NCI-H2107 (cell line): ENCODE measurements around the gene PCDHB8.
"Not testable (repeated sequence)": the region's sequence is repeated elsewhere in the genome, so short reads cannot be mapped to it uniquely, and the experiment has no call there.

Source experiments
- DNase-seq: peaks from one replicate; lab custom pipeline; 2025; lab: John Stamatoyannopoulos, UW

Gene PCDHB8

DNA sequence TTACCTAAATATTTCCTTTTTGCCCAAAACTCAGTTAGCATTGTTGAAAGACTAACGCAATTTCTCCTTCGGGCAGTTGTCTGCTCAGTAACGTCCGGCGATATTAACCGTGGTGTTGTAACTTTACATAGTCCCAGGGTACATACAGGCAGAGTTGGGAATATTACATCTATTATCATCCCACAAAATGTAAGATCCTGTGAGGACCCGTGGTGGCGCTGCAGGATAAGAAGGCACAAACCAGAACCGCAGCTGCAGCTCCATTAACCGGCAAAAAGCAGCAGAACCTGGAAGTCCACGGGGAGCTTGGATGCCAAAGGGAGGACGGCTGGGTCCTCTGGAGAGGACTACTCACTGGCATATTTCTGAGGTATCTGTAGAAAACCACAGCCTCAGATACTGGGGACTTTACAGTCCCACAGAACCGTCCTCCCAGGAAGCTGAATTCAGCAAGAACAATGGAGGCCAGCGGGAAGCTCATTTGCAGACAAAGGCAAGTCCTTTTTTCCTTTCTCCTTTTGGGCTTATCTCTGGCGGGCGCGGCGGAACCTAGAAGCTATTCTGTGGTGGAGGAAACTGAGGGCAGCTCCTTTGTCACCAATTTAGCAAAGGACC, at the start of gene PCDHB8:
Gene PCDHB8, plus strand, starts transcription at position 214 of the 615 bp plus-strand sequence. Its CDS starts 245 bp downstream, at position 459.
- not testable (repeated sequence) for DNase-seq

DNA sequence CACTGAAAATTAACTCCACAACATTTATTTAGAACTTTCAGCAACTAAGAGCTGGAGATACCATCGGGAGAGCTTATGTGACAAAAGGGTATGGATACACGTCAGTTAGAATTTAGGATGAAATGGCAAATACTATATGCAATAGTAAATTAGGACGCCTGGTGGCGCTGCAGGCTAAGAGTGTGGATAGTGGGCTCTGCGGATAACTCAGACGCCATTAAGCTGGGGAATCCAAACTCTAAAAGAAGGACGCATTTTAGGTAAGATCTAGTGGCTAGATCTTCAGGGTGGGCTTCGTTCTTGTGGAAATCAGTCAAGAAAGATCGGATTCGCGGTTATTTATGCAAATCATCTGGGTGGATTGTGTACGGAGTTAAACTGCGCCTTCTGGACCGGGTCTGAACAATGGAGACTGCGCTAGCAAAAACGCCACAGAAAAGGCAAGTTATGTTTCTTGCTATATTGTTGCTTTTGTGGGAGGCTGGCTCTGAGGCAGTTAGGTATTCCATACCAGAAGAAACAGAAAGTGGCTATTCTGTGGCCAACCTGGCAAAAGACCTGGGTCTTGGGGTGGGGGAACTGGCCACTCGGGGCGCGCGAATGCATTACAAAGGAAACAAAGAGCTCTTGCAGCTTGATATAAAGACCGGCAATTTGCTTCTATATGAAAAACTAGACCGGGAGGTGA, 42.4 kb upstream of the PCDHB8 start, which contains the start of gene PCDHB5:
Gene PCDHB5, plus strand, starts transcription at position 177 of the 688 bp plus-strand sequence. Its CDS starts 229 bp downstream, at position 406.
- DNase-seq = no peak

DNA sequence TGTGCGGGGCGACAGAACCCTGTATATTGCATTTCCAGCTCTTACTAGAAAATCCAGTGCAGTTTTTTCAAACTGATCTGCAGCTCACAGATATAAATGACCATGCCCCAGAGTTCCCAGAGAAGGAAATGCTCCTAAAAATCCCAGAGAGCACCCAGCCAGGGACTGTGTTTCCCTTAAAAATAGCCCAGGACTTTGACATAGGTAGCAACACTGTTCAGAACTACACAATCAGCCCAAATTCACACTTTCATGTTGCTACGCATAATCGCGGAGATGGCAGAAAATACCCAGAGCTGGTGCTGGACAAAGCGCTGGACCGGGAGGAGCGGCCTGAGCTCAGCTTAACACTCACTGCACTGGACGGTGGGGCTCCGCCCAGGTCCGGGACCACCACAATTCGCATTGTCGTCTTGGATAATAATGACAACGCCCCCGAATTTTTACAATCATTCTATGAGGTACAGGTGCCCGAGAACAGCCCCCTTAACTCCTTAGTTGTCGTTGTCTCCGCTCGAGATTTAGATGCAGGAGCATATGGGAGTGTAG, 41.8 kb upstream of the PCDHB8 start:
- no peak for DNase-seq

DNA sequence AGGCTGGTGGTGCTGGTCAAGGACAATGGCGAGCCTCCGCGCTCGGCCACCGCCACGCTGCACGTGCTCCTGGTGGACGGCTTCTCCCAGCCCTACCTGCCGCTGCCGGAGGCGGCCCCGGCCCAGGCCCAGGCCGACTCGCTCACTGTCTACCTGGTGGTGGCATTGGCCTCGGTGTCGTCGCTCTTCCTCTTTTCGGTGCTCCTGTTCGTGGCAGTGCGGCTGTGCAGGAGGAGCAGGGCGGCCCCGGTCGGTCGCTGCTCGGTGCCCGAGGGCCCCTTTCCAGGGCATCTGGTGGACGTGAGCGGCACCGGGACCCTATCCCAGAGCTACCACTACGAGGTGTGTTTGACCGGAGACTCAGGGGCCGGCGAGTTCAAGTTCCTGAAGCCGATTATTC, 40.2 kb upstream of the PCDHB8 start:
- not testable (repeated sequence) for DNase-seq

DNA sequence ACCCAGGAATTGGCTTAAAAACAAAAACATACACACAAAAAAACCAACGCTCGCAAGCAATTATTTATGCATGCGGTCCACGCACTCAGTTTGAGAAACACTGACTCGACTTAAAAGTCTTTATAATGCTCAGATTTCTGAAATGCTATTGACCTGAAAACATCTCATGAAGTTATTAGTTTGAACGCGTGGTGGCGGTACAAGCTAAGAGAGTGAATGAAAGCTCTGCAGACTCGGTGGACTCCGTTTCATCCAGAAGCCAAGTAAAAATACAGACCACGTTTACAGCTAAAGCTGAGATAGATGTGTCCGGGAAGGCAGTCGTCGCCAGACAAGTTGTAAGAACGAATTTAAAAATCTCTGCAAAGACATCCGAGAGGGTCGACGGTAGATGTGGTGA, 27.8 kb upstream of the PCDHB8 start, which contains the start of gene PCDHB6:
Gene PCDHB6, plus strand, starts transcription at position 246 of the 400 bp plus-strand sequence. CDS start 201 bp downstream, outside the sequence.
- DNase-seq = no peak

DNA sequence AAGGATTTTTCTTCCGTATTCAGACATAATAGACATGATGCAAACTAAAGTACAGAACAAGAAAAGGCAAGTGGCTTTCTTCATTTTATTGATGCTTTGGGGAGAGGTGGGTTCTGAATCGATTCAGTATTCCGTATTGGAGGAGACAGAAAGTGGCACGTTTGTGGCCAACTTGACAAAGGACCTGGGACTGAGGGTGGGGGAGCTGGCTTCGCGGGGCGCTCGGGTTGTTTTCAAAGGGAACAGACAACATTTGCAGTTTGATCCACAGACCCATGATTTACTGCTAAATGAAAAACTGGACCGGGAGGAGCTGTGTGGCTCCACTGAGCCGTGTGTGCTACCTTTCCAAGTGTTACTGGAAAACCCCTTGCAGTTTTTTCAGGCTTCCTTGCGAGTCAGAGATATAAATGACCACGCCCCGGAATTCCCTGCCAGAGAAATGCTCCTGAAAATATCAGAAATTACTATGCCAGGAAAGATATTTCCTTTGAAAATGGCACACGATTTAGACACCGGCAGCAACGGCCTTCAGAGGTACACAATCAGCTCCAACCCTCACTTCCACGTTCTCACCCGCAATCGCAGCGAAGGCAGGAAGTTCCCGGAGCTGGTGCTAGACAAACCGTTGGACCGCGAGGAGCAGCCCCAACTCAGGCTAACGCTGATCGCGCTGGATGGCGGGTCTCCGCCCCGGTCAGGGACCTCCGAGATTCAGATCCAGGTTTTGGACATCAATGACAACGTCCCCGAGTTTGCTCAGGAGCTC, 27.2 kb upstream of the PCDHB8 start:
- DNase-seq = no peak

DNA sequence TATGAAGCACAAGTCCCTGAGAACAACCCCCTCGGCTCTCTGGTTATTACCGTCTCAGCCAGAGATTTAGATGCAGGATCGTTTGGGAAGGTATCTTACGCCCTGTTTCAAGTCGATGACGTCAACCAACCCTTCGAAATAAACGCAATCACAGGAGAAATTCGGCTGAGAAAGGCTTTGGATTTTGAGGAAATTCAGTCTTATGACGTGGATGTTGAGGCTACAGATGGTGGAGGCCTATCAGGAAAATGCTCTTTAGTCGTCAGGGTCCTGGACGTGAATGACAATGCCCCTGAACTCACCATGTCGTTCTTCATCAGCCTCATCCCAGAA, 26.6 kb upstream of the PCDHB8 start:
- DNase-seq = no peak

DNA sequence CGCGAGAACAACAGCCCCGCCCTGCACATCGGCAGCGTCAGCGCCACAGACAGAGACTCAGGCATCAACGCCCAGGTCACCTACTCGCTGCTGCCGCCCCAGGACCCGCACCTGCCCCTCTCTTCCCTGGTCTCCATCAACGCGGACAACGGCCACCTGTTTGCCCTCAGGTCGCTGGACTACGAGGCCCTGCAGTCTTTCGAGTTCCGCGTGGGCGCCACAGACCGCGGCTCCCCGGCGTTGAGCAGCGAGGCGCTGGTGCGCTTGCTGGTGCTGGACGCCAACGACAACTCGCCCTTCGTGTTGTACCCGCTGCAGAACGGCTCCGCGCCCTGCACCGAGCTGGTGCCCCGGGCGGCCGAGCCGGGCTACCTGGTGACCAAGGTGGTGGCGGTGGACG, 26.0 kb upstream of the PCDHB8 start:
- not testable (repeated sequence) for DNase-seq

DNA sequence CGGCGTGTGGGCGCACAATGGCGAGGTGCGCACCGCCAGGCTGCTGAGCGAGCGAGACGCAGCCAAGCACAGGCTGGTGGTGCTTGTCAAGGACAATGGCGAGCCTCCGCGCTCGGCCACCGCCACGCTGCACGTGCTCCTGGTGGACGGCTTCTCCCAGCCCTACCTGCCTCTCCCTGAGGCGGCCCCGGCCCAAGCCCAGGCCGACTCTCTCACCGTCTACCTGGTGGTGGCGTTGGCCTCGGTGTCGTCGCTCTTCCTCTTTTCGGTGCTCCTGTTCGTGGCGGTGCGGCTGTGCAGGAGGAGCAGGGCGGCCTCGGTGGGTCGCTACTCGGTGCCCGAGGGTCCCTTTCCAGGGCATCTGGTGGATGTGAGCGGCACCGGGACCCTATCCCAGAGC, 25.5 kb upstream of the PCDHB8 start:
- DNase-seq = not testable (repeated sequence)

DNA sequence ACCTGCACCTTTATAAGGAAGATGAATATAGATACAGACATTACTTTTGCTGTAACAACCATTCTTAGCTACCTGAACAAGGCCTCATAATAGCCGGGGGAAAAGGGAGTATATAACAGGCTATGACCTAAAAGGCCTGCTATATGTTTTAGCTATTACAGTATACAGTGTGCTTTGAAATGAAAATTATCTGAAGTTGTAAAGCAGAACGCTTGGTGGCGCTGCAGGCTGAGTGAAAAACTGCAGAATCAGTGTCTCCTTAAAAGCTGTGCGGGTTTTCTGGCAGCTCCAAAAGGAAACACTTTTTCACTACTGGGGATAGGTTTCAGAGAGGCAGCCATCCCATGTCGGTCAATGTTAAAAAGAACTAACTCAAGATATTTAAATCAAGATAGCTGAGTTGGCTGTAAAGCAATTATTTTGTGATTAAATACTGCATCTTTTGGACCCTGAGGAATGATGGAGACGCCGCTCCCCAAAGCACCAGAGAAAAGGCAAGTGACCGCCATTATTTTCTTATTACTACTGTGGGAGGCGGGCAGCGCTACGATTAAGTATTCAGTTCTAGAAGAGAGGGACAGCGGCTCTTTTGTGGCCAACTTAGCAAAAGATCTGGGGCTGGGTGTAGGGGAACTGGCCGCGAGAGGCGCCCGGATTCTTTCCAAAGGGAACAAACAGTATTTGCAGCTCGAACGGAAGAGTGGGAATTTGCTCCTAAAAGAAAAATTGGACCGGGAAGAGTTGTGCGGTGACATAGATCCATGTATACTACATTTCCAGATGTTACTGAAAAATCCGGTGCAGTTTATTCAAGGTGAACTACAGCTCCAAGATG, 21.8 kb upstream of the PCDHB8 start:
- DNase-seq = no peak

DNA sequence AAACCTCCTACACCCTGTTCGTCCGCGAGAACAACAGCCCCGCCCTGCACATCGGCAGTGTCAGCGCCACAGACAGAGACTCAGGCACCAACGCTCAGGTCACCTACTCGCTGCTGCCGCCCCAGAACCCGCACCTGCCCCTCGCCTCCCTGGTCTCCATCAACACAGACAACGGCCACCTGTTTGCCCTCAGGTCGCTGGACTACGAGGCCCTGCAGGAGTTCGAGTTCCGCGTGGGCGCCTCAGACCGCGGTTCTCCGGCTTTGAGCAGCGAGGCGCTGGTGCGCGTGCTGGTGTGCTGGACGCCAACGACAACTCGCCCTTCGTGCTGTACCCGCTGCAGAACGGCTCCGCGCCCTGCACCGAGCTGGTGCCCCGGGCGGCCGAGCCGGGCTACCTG, 20.2 kb upstream of the PCDHB8 start:
- DNase-seq = not testable (repeated sequence)

DNA sequence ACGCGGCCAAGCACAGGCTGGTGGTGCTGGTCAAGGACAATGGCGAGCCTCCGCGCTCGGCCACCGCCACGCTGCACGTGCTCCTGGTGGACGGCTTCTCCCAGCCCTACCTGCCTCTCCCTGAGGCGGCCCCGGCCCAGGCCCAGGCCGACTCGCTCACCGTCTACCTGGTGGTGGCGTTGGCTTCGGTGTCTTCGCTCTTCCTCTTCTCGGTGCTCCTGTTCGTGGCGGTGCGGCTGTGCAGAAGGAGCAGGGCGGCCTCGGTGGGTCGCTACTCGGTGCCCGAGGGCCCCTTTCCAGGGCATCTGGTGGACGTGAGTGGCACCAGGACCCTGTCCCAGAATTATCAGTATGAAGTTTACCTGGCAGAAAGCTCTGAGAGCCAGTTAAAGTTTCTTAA, 19.7 kb upstream of the PCDHB8 start:
- DNase-seq = not testable (repeated sequence)

DNA sequence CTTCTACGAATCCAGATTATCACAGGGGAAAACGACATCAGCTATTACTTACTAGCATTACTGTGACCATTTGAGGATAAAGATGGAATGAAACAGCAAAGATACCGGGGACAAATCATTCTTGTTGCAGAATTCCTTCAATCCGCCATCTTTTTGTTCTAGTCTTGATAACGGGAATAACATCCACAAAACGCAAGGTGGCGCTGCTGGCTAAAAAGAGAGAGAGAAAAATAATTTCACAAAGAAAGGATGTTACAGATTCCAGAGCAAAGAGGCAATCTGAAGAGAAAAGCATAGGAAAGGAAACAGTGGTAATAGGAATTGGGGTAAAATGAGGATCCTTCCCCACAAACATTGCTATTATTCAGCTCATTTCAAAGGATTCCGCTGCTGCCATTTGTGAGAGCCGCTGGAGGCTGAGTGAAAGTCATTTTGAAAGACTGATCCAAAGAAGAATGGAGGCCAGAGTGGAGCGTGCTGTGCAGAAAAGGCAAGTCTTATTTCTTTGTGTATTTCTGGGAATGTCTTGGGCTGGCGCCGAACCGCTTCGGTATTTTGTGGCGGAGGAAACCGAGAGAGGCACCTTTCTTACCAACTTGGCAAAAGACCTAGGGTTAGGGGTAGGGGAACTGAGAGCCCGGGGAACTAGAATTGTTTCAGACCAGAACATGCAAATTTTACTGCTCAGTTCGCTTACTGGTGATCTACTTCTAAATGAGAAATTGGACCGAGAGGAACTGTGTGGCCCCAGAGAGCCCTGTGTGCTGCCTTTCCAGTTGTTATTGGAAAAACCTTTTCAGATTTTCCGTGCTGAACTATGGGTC, 5.0 kb upstream of the PCDHB8 start, which contains the start of gene PCDHB7:
Gene PCDHB7, plus strand, starts transcription at position 264 of the 824 bp plus-strand sequence. Its CDS starts 192 bp downstream, at position 456.
- DNase-seq = no peak

DNA sequence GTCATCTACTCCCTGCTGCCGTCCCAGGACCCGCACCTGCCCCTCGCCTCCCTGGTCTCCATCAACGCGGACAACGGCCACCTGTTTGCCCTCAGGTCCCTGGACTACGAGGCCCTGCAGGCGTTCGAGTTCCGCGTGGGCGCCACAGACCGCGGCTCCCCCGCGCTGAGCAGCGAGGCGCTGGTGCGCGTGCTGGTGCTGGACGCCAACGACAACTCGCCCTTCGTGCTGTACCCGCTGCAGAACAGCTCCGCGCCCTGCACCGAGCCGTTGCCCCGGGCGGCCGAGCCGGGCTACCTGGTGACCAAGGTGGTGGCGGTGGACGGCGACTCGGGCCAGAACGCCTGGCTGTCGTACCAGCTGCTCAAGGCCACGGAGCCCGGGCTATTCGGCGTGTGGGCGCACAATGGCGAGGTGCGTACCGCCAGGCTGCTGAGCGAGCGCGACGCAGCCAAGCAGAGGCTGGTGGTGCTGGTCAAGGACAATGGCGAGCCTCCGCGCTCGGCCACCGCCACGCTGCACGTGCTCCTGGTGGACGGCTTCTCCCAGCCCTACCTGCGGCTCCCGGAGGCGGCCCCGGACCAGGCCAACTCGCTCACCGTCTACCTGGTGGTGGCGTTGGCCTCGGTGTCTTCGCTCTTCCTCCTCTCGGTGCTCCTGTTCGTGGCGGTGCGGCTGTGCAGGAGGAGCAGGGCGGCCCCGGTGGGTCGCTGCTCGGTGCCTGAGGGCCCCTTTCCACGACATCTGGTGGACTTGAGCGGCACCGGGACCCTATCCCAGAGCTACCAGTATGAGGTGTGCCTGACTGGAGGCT, 3.1 kb upstream of the PCDHB8 start:
- DNase-seq = not testable (repeated sequence)

DNA sequence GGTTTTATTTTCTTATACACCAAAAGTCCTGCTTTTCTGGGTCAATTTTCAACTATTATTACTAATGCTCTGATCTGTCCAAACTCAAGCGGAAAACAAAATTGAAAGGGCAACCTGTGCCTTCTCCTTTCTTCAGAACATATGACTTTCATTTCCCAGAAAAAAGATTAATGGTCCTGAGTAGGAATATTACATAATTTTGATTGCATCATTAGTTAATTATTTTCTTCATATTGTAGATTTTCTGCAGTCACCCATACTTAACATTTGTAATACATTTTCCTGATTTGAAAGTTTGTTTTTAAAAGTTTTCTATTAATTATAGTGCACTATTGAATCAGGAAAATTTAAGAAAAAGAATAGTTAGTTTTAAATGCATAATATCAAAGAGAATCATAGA, 1.7 kb upstream of the PCDHB8 start:
- DNase-seq = no peak

DNA sequence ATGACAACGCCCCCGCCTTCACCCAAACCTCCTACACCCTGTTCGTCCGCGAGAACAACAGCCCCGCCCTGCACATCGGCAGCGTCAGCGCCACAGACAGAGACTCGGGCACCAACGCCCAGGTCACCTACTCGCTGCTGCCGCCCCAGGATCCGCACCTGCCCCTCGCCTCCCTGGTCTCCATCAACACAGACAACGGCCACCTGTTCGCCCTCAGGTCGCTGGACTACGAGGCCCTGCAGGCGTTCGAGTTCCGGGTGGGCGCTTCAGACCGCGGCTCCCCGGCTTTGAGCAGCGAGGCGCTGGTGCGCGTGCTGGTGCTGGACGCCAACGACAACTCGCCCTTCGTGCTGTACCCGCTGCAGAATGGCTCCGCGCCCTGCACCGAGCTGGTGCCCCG, 1.8 kb downstream of the PCDHB8 start:
- DNase-seq = not testable (repeated sequence)

DNA sequence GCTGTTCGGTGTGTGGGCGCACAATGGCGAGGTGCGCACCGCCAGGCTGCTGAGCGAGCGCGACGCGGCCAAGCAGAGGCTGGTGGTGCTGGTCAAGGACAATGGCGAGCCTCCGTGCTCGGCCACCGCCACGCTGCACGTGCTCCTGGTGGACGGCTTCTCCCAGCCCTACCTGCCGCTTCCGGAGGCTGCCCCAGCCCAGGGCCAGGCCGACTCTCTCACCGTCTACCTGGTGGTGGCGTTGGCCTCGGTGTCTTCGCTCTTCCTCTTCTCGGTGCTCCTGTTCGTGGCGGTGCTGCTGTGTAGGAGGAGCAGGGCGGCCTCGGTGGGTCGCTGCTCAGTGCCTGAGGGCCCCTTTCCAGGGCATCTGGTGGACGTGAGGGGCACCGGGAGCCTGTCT, 2.3 kb downstream of the PCDHB8 start:
- not testable (repeated sequence) for DNase-seq

DNA sequence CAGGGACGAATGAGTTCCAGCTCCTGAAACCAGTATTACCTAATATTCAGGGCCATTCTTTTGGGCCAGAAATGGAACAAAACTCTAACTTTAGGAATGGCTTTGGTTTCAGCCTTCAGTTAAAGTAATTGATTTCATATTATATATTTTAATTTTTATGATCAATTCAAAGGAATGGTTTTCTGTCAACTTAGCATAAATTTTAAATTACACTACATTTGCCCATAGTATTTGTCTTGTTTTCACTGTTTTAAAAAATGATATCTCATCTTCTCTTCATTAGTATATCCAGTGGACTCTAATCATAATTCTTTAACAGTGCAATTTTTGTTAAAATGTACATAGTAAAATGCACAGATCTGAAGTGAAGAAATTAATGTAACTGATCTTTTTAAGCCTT, 2.7 kb downstream of the PCDHB8 start:
- no peak for DNase-seq

DNA sequence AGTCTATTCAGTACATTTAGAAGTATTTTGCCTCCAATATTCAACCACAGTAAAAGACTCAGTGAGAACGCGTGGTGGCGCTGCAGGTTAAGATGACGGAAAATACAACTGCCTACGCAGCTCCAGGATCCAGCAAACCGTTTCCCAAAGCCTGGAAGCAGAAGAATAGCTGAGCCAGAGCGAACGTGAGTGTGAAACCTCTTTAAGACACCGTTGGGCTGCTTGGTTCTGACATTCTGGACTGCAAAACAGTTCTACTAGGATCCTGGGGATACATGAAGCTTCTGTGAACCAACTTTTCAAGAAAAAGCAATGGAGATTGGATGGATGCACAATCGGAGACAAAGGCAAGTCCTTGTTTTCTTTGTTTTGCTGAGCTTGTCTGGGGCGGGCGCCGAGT, 4.7 kb downstream of the PCDHB8 start, which contains the start of gene PCDHB16:
Gene PCDHB16, plus strand, starts transcription at position 140 of the 400 bp plus-strand sequence. Its CDS starts 173 bp downstream, at position 313.
- DNase-seq = no peak
